HepG2 (cell line): Measurements from ENCODE around the gene NOXRED1. TPM values are rescaled to one million over a fixed set of nuclear protein-coding genes. Genes with fewer than 3 reads are reported as not detected.

ENCODE experiments used
- FOXJ3 ChIP-seq: sonication (generic); formaldehyde crosslinking; IDR thresholded peaks from 2 replicates; pipeline ENCODE4 v1.4.0; 2020; ENCODE audit warnings: missing genetic modification reagents, mild to moderate bottlenecking, borderline replicate concordance
- GABPB1 ChIP-seq: IDR thresholded peaks from 2 replicates; pipeline ENCODE4 v1.6.1; 2016; ENCODE audit warnings: mild to moderate bottlenecking, missing genetic modification reagents, moderate library complexity, missing compliant biosample characterization
- MIXL1 ChIP-seq: IDR thresholded peaks from 2 replicates; pipeline ENCODE4 v1.6.1; 2016
- NCOR1 ChIP-seq: fragments of 200-600 bp; sonication (generic); IDR thresholded peaks from 2 replicates; pipeline ENCODE4 v1.7.0; 2017; ENCODE audit warnings: antibody characterized with exemption, low read length, borderline replicate concordance
- NFE2L1 ChIP-seq: sonication (generic); formaldehyde crosslinking; IDR thresholded peaks from 2 replicates; pipeline ENCODE4 v1.4.0; 2020; ENCODE audit warnings: missing genetic modification reagents, mild to moderate bottlenecking, borderline replicate concordance
- NFYB ChIP-seq: sonication (generic); formaldehyde crosslinking; IDR thresholded peaks from 2 replicates; pipeline ENCODE4 v1.4.0; 2020; ENCODE audit warnings: missing genetic modification reagents
- RBM39 ChIP-seq: fragments of 200-400 bp; formaldehyde crosslinking; IDR thresholded peaks from one replicate; pipeline ENCODE4 v1.6.1; 2018; ENCODE audit warnings: antibody characterized with exemption, mild to moderate bottlenecking, low read depth, low read length; ENCODE audit not compliant: poor library complexity, severe bottlenecking
- THAP11 ChIP-seq: IDR thresholded peaks from 2 replicates; pipeline ENCODE4 v1.6.1; 2016; ENCODE audit warnings: missing biosample characterization, missing genetic modification reagents
- ZNF34 ChIP-seq: sonication (generic); formaldehyde crosslinking; IDR thresholded peaks from 2 replicates; pipeline ENCODE4 v1.4.0; 2020; ENCODE audit warnings: mild to moderate bottlenecking, missing genetic modification reagents, borderline replicate concordance
- ZNF891 ChIP-seq: sonication (generic); formaldehyde crosslinking; IDR thresholded peaks from 2 replicates; pipeline ENCODE4 v1.5.0; 2020; ENCODE audit warnings: mild to moderate bottlenecking, missing genetic modification reagents
- ZSCAN30 ChIP-seq: sonication (generic); formaldehyde crosslinking; IDR thresholded peaks from 2 replicates; pipeline ENCODE4 v1.5.0; 2020; ENCODE audit warnings: mild to moderate bottlenecking, missing genetic modification reagents
- polyA plus RNA-seq, 8 experiments: library from polyadenylated mRNA; depleted of rRNA in 3 of 8; stranded (reverse) in 7 of 8; unstranded in 1 of 8; fragments of >200 nt; fragmentation: Illumina TruSeq in 4 of 8; extraction: Trizol in 4 of 8; gene quantifications; 2 replicates each; pipeline versions ENCODE4 v1.2.1 to v1.2.3, GENCODE V29; 2011 to 2016; ENCODE audit warnings: low read depth in 4 of 8, missing spikeins in 1 of 8, mixed read lengths in 1 of 8; ENCODE audit not compliant: insufficient read depth in 1 of 8
- total RNA-seq, 5 experiments: library from RNA; depleted of rRNA; stranded (reverse); fragments of >200 nt; fragmentation: Illumina TruSeq; extraction: Trizol; gene quantifications; 2 replicates each; pipeline ENCODE4 v1.2.3, GENCODE V29; 2016; ENCODE audit warnings: low read depth in 1 of 5
- TF ChIP-seq, protein P1 (sequence below), 2 experiments: IDR thresholded peaks; 2 replicates each; pipeline ENCODE4 v1.6.1; 2011 to 2012; ENCODE audit warnings: low read length in 2 of 2, borderline replicate concordance in 1 of 2, low read depth in 1 of 2, mild to moderate bottlenecking in 1 of 2, moderate library complexity in 1 of 2
- TF ChIP-seq, protein P2 (sequence below): sonication (generic); formaldehyde crosslinking; IDR thresholded peaks from 2 replicates; pipeline ENCODE4 v1.4.0; 2020; ENCODE audit warnings: missing genetic modification reagents
- TF ChIP-seq, protein P3 (sequence below): fragments of 450-650 bp; IDR thresholded peaks from 2 replicates; pipeline ENCODE4 v1.6.1; 2017
- TF ChIP-seq, protein P4 (sequence below): IDR thresholded peaks from 2 replicates; pipeline ENCODE4 v1.6.1; 2016; ENCODE audit warnings: missing biosample characterization, missing genetic modification reagents, low read depth

Gene NOXRED1
- total and polyA plus RNA-seq, 2 of the 13 experiments (the other 11 are each of a cell fraction or from before 2014, with no cell fraction given), result 0.24 to 0.41 TPM

DNA sequence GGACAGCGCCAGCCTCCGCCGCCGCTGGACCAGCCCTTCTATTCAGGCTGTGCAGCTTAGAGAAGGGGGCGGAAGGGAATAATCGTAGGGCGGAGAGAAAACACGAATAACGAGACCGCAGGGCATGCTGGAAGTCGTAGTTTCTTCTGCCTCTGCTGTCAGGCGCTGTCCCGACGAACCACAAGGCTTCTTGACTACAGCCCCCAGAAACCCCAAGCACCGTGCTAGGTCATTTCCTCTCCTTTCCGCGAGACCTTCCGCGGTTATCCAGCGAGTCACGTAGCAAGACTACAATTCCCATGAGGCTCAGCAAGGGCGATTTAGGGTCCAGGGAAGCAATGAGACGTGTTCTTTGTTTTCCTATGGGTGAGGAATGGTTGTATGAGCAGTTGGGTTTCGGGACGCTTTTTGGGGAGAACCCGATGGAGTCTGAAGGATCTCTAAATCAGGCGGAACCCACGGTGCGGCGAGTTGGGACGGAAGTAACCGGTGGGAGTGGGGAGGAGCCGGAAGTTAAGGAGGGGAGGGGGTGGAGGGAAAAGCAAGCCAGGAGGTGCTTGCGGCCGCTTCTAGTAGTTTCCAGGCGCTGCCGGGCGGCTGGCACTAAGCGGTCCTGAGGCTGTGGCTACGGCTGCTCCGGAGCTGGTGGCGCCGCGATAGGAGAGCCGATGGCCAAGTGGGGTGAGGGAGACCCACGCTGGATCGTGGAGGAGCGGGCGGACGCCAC lies 34.4 kb upstream of the NOXRED1 start, which contains the start of the genes AHSA1 and VIPAS39 (continued):
- TF ChIP-seq, protein P1, sequence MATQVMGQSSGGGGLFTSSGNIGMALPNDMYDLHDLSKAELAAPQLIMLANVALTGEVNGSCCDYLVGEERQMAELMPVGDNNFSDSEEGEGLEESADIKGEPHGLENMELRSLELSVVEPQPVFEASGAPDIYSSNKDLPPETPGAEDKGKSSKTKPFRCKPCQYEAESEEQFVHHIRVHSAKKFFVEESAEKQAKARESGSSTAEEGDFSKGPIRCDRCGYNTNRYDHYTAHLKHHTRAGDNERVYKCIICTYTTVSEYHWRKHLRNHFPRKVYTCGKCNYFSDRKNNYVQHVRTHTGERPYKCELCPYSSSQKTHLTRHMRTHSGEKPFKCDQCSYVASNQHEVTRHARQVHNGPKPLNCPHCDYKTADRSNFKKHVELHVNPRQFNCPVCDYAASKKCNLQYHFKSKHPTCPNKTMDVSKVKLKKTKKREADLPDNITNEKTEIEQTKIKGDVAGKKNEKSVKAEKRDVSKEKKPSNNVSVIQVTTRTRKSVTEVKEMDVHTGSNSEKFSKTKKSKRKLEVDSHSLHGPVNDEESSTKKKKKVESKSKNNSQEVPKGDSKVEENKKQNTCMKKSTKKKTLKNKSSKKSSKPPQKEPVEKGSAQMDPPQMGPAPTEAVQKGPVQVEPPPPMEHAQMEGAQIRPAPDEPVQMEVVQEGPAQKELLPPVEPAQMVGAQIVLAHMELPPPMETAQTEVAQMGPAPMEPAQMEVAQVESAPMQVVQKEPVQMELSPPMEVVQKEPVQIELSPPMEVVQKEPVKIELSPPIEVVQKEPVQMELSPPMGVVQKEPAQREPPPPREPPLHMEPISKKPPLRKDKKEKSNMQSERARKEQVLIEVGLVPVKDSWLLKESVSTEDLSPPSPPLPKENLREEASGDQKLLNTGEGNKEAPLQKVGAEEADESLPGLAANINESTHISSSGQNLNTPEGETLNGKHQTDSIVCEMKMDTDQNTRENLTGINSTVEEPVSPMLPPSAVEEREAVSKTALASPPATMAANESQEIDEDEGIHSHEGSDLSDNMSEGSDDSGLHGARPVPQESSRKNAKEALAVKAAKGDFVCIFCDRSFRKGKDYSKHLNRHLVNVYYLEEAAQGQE (IDR thresholded peaks at IDR 0.05; ENCODE audit: borderline replicate concordance in 1 of 2, low read depth in 1 of 2, low read length in 2 of 2), result peak in 1 of 2 experiments; percentile 39; a peak in 1 of 4 replicates
- TF ChIP-seq GABPB1 (CRISPR knock-in tag) (peak; percentile 96), FOXJ3 (no peak), RBM39 (peak; percentile 43), THAP11 (CRISPR knock-in tag) (peak; percentile 98), NFYB (CRISPR knock-in tag) (peak; percentile 52), NFE2L1 (CRISPR knock-in tag) (no peak), ZNF34 (CRISPR knock-in tag) (no peak), ZNF891 (CRISPR knock-in tag) (peak; percentile 93; the same call in 1 of the 2 replicates), NCOR1 (peak; percentile 43; the same call in 1 of the 2 replicates), MIXL1 (CRISPR knock-in tag) (no peak; the same call in 1 of the 2 replicates), ZSCAN30 (CRISPR knock-in tag) (0 out of 2 replicates have a peak, but pooled peaks have one; percentile 43)
- TF ChIP-seq, protein P2, sequence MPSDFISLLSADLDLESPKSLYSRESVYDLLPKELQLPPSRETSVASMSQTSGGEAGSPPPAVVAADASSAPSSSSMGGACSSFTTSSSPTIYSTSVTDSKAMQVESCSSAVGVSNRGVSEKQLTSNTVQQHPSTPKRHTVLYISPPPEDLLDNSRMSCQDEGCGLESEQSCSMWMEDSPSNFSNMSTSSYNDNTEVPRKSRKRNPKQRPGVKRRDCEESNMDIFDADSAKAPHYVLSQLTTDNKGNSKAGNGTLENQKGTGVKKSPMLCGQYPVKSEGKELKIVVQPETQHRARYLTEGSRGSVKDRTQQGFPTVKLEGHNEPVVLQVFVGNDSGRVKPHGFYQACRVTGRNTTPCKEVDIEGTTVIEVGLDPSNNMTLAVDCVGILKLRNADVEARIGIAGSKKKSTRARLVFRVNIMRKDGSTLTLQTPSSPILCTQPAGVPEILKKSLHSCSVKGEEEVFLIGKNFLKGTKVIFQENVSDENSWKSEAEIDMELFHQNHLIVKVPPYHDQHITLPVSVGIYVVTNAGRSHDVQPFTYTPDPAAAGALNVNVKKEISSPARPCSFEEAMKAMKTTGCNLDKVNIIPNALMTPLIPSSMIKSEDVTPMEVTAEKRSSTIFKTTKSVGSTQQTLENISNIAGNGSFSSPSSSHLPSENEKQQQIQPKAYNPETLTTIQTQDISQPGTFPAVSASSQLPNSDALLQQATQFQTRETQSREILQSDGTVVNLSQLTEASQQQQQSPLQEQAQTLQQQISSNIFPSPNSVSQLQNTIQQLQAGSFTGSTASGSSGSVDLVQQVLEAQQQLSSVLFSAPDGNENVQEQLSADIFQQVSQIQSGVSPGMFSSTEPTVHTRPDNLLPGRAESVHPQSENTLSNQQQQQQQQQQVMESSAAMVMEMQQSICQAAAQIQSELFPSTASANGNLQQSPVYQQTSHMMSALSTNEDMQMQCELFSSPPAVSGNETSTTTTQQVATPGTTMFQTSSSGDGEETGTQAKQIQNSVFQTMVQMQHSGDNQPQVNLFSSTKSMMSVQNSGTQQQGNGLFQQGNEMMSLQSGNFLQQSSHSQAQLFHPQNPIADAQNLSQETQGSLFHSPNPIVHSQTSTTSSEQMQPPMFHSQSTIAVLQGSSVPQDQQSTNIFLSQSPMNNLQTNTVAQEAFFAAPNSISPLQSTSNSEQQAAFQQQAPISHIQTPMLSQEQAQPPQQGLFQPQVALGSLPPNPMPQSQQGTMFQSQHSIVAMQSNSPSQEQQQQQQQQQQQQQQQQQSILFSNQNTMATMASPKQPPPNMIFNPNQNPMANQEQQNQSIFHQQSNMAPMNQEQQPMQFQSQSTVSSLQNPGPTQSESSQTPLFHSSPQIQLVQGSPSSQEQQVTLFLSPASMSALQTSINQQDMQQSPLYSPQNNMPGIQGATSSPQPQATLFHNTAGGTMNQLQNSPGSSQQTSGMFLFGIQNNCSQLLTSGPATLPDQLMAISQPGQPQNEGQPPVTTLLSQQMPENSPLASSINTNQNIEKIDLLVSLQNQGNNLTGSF (CRISPR knock-in tag), result no peak
- TF ChIP-seq, protein P3, sequence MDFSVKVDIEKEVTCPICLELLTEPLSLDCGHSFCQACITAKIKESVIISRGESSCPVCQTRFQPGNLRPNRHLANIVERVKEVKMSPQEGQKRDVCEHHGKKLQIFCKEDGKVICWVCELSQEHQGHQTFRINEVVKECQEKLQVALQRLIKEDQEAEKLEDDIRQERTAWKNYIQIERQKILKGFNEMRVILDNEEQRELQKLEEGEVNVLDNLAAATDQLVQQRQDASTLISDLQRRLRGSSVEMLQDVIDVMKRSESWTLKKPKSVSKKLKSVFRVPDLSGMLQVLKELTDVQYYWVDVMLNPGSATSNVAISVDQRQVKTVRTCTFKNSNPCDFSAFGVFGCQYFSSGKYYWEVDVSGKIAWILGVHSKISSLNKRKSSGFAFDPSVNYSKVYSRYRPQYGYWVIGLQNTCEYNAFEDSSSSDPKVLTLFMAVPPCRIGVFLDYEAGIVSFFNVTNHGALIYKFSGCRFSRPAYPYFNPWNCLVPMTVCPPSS, result no peak
- TF ChIP-seq, protein P4, sequence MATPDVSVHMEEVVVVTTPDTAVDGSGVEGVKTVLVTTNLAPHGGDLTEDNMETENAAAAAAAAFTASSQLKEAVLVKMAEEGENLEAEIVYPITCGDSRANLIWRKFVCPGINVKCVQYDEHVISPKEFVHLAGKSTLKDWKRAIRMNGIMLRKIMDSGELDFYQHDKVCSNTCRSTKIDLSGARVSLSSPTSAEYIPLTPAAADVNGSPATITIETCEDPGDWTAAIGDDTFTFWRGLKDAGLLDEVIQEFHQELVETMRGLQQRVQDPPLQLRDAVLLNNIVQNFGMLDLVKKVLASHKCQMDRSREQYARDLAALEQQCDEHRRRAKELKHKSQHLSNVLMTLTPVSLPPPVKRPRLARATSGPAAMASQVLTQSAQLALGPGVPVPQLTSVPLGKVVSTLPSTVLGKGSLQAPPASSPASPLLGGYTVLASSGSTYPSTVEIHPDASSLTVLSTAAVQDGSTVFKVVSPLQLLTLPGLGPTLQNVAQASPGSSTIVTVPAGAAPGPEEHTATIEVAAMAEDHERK (CRISPR knock-in tag), result peak; percentile 50; the same call in 1 of the 2 replicates
